Mononuclear cell (primary cell): ENCODE measurements around the gene UBE2O. TPM values are rescaled to one million over a fixed set of nuclear protein-coding genes. Genes with fewer than 3 reads are reported as not detected.
A peak's percentile ranks its signal among the peaks of the same experiment; 100 is the strongest.

Source experiments
- H3K27me3 ChIP-seq: 2 replicates; pipeline ENCODE4 v1.6.0; 2011; ENCODE audit warnings: low read length, control low read depth; ENCODE audit not compliant: insufficient read depth
- H3K4me1 ChIP-seq: 2 replicates; pipeline ENCODE4 v1.5.1; 2011; ENCODE audit warnings: mild to moderate bottlenecking, low read length, control low read depth; ENCODE audit not compliant: insufficient read depth
- H3K4me3 ChIP-seq: 2 replicates; pipeline ENCODE4 v1.5.1; 2011; ENCODE audit warnings: mild to moderate bottlenecking, low read length, moderate library complexity
- H3K9me3 ChIP-seq: 2 replicates; pipeline ENCODE4 v1.5.1; 2011; ENCODE audit warnings: low read depth, mild to moderate bottlenecking, control low read depth, low read length
- total RNA-seq: library from RNA; depleted of rRNA; stranded (reverse); fragments of >200 nt; gene quantifications from one replicate; pipeline ENCODE4 v1.2.3, GENCODE V29; 2012

Gene UBE2O
- total RNA-seq, 1 donor = 15.2 TPM

DNA sequence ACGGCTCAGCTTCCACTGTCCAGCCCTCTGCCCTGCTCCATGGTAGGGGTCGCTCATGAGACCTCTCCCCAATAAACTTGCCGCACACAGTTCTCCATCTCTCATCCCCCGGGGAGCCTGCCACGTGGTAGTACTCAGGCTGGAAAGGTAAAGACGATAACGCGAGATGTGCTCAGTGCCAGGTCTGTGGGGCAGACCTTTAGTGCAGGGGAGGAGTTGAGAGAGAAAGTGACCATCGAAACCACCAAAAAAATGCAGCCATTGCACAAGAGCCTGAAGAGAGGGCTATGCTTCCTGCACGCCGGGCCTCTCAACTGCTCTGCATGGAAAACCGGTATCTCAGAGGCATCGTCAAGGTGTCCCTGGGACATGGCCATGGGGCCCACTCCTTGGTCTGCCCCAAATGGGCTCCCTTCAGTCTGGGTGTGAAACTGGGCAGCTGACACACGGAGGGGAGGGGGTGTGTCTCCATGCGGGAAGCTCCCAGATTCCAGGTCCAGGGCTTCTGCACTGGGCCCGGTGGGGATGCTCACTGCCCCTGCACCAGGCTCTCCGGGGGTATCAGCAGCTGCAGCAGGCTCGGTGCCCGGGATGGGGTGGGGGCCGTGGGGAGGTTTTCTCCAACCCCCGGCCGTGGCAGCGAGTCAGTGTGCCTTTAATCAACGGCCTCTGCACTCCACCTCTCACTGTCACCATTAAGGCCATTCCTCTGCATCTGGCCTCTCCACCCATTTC lies 9.8 kb upstream of the UBE2O start:
- no peaks in the 10 kb centered on the region for H3K9me3 ChIP-seq
- no peak overlapping the region for H3K4me3 ChIP-seq
- no peaks in the 10 kb centered on the region for H3K27me3 ChIP-seq

DNA sequence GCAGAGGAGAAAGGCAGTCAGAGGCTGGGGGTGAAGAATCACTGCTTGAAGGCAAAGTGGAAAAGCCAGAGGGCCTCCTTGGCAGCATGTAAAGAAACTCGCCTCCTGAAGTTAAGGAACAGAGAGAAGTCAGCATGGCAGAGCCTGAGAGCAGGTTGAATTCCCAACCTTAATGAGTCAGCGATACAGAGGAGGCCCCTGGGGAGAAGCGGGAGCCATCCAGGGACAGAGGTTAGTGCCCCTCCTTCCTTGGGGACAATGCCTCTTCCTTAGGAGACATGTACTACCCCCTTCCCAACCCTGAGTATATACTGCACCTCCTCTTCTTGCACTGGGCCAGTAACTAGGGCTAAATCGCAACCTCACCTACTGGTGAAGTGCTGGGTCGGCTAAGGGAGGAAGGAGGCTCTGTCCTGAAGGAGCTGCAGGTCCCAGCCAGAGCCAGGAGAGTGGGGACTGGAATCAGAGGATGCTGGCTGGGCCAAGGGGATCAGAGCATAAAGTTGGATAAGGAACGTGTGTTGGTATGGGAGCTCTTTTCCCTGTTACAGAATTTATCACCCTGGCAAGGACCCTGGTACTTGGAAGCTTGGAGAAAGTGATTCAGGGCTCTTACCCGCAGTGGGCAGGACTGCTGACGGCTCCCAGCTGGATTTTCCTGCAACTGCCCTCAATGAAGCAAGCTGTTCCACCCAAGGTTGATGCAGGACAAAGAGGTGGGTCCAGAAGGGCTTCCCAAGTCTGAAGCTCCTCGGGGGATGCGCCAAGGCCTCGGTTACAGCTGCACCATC lies 9.0 kb upstream of the UBE2O start:
- no peaks in the 10 kb centered on the region for H3K27me3 ChIP-seq
- H3K4me3 ChIP-seq = no peak overlapping the region
- peaks cover 13% of the 10 kb centered on the region for H3K4me1 ChIP-seq
- H3K9me3 ChIP-seq = no peaks in the 10 kb centered on the region

More for the DNA sequence above, 9.8 kb upstream of the UBE2O start:
- H3K4me1 ChIP-seq = peaks cover 13% of the 10 kb centered on the region

DNA sequence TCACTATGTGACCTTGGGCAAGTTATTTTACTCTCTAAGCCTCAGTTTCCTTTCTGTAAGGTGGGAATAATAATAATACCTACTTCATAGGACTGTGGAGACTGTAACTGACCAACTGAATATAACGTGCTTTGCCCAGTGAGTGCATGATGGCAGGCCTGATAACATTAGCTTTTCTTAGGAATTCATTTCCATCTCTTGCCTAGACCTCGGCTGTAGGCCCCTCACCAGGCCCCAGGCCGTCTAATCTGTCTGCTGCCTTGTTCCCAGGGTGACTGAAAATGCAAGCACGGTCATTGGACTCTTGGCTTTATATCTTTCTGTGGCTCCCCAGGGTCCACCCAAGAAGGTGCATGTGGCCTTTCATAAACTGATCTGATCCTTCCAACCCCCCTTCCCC lies 6.7 kb upstream of the UBE2O start:
- Histone ChIP-seq H3K27me3 (no peaks in the 10 kb centered on the region), H3K4me1 (no peaks in the 10 kb centered on the region), H3K9me3 (no peaks in the 10 kb centered on the region), H3K4me3 (no peak overlapping the region)

DNA sequence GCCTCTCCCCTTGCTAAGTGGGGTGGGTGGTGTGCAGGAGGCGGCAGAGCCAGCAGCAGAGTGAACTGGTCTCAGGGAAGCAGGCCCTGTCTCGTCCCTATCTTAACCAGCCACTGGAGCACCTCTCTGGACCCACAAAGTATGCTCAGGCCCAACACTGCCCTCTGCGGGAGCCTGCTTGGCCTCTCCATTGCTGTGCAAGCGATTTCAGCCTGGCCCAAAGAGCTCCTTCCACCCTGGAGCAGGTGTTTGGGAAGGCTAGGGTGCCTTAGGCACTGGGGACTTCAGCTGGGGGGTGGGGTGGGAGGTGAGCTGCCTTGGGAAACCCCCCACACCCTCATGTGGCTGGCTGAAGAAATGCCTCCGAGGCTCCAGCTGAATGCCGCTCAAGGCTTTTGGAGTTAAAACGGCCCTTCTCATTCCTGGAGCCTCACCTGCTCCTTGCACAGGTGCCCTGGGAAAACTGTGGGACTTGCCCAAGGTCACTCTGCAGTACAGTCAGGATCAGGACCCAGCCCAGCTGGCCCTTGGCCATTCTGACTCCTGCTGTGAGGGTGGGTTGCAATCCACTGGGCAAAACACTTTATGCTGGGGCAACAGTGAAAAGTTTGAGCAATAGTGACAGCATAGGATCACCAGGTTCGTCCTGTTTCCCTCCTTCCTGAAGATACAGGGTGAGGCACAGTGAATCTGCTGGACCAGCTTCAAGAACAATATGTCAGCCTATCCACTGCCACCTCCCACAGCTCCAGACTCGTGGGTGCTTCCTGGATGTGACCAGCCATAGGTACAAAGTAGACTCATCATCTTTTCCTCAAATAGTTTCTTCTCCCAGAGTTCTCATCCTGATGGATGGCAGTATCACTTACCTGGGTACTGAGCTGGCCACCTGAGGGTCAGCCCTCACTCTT lies 5.9 kb upstream of the UBE2O start:
- no peaks in the 10 kb centered on the region for H3K27me3 ChIP-seq
- no peaks in the 10 kb centered on the region for H3K4me1 ChIP-seq
- H3K9me3 ChIP-seq = no peaks in the 10 kb centered on the region
- H3K4me3 ChIP-seq = no peak overlapping the region

DNA sequence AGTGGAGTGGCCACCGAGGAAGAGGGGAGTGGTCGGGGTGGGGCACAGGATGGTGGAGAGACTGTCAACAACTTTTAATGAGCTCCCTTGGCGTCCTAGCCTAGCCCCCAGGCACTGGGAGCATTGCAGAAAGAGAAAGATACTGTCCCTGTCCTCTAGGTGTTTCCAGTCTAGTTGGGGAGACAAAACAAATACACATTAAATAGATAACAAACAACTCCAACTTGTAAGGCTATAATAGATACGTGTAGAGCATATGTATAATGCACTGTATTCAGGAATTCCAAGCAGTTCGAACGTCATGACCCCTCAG lies 435 bp upstream of the UBE2O start:
- H3K4me1 ChIP-seq = peaks cover 18% of the 10 kb centered on the region
- no peaks in the 10 kb centered on the region for H3K9me3 ChIP-seq
- H3K27me3 ChIP-seq = no peaks in the 10 kb centered on the region
- peak overlapping the region; percentile 80 for H3K4me3 ChIP-seq

DNA sequence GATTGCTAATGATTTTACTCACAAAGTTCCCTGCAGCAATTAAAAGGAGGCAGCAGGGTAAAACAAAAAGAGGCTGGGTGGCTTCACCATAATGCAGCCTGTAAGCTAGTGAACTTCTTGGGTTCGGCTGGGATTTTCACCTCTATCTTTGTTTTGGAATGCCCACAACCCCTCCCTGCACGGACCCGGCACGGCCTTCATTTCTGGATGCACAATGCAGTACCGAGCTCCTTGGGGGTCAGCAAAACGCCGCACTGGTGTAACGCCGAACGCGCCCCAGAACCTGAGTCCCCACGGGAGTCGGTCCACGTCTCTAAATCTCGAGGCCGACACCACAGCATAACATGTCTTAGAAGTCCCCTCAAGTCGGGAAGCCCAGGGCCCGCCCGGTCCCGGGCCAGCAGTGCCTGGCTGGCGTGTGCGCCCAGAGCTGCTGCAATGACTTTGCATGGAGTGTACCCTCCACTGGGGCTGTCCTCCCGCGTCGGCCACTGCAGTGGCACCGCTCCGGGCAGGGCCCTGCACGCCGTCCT lies 759 bp downstream of the UBE2O start:
- no peaks in the 10 kb centered on the region for H3K9me3 ChIP-seq
- H3K4me1 ChIP-seq = peaks cover 19% of the 10 kb centered on the region
- peak overlapping the region; percentile 80 for H3K4me3 ChIP-seq
- H3K27me3 ChIP-seq = no peaks in the 10 kb centered on the region

DNA sequence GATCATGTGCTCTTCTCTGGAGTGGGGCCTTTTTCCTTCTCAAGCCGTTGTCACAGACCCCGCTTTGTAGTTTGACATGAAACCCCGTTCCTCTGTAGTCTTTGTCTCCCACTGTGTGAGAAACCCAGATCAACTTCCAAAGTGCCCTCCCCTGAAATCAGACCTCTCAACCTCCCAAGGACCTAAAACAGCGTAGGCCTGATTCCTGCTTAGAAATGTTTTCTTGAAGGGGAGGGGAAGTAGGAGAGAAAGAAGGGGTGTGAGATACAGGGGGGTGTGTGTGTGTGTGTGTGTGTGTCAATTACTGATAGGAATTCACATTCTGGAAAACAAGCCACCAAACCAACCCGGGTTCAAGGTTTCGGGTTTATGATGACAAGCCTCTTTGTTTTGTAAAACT lies 1.4 kb downstream of the UBE2O start:
- peaks cover 26% of the 10 kb centered on the region for H3K4me1 ChIP-seq
- H3K27me3 ChIP-seq = no peaks in the 10 kb centered on the region
- no peak overlapping the region for H3K4me3 ChIP-seq
- no peaks in the 10 kb centered on the region for H3K9me3 ChIP-seq

DNA sequence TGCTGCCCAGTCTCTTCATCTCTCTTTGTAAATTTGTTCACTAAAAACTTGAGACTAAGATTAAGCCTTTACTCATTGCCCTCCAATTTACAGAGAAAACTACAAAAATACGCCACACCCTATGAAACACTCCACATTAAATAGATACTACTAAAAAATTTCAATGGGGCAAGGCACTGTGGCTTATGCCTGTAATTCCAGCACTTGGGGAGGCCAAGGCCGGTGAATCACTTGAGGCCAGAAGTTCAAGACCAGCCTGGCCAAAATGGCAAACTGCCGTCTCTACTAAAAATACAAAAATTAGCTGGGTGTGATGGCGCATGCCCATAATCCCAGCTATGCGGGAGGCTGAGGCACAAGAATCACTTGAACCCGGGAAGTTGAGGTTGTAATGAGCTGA lies 3.8 kb downstream of the UBE2O start:
- Histone ChIP-seq H3K4me1 (peaks cover 40% of the 10 kb centered on the region), H3K27me3 (no peaks in the 10 kb centered on the region), H3K9me3 (no peaks in the 10 kb centered on the region), H3K4me3 (no peak overlapping the region)

DNA sequence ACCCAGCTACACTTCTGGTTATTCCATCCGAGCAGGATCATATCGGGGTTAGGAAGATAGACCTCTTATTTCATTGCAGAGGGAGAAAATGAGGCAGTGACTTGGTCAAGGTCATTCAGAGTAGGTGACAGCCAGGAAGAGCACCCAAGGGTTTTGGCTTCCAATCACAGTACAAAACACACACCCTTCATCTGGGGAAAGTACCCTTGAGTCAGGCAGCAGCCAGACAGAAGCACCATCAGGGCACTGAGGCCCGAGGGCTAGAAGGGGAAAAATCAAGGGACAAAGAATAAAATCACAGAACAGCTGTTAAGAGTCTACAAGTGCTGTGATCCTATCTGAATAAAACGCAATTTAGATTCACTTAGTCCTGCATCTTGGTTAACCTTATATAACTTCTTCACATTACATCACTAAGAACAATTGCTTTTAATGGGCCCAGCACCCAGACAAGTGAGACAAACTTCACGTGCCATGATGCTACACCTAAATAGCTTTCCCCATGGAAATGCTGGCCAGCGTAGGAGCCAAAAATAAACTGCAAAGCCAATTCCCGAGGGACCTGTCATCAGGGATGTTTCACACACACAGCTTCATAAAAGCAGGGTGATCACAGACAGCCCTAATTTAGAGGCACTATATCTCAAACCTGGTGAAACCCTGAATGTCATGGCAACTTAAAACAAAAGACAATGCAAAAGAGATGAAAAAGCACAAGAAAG lies 4.9 kb downstream of the UBE2O start:
- Histone ChIP-seq H3K9me3 (no peaks in the 10 kb centered on the region), H3K4me1 (peaks cover 42% of the 10 kb centered on the region), H3K27me3 (no peaks in the 10 kb centered on the region), H3K4me3 (no peak overlapping the region)

DNA sequence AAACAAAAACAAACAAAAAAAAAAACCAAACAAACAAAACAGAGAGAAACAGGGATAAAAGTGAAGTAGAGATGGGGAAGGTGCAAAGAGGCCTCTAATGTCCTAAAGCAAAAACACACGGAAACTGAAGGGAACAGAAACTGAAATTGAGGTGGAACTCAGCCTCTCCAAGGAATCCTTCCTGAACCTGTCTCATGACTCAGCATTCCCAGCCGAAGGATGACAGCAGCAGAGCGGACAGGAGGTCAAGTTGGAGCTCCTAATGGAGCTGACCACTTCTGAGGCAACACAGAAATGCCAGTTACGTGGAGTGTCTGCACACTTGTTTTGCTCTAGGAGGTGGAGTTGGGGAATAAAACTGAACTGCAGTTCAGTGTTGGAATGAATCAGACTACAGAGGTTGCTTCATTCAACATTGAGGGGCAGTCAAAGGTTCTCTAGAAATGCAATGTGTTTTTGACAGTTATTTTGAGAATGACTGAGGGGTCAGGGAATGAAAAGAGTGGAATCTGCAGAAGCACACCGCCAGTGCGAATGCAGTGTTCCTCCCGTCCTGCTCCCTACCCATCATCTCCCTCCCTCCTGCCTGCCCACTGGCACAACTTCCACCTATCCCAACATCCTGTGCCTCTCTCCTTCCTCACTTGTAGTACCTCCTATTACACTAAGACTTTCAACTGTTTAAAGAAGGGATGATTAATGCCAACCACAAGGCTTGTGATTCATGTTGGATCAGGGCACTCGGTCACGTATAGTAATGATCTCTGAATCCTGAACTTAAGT lies 6.3 kb downstream of the UBE2O start:
- H3K4me1 ChIP-seq = peaks cover 45% of the 10 kb centered on the region
- no peaks in the 10 kb centered on the region for H3K27me3 ChIP-seq
- no peaks in the 10 kb centered on the region for H3K9me3 ChIP-seq
- H3K4me3 ChIP-seq = no peak overlapping the region

DNA sequence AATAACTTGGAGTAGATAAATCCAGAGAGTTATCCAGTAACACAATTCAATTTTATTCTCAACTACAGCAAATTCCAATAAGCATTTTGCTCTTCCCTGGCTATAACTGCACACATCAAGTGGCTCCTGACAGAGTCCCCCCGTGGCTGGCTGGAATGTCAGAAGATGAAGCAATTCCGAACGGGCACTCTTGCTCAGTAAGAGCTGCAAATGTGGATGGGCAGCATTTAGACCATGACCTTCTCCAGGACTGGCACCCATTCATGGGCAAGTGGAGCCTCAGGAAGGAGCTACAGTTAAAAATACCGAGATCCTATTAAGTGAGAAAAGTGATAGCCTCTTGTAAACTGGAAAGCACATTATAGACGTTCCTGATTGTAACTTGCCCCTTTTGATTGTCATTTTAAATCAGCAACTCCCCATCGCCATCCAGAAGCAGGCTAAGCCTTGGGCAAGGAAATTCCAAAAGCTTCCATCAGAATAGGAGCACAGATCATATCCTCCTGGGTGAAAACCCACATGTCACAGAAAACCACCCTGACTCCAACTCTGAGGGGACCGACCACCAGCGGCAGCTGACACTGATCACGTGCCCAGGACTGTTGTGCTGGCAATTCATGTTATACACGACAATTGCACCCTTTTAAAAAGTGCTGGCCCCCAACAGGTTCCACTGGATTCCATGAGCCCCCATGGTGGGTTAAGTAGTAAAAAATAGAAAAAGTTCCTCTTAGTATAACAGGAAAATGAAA lies 7.1 kb downstream of the UBE2O start:
- Histone ChIP-seq H3K4me1 (peaks cover 44% of the 10 kb centered on the region), H3K9me3 (no peaks in the 10 kb centered on the region), H3K27me3 (no peaks in the 10 kb centered on the region), H3K4me3 (no peak overlapping the region)

DNA sequence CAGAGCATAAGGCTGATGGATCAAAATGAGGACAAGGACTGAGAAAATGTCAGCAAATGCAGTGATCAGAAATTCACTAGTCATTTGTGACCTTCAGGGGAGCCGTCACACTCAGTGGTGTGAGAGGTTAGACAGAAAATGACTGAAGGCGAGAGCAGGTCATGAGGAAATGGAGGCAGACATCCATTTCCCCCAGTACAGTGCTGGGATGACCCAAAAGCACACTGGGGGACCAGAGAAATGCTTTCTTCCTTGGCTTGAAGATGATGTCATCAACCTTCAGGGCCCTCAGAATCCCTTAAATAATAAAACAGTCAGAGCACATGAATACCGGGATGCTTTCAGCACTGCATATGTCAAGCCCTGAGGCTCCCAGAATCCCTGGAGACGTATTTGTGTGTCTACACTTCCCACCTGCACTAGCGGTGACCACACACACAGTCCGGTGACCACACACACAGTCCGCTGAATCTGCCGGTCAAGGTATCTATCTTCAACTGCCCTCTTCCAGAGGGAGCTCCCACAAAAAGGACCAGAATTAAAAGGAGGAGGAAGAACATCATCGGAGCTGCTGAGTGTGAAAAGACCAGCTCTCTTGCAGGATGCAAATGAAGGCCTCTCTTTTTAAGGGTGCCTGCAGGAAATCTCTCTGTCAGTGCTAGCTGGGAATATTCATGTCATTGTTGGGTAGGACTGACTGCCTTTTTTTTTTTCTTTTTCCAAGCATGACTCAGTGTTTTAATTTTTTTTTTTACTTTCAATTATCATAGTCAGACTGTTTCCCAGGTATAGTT lies 8.2 kb downstream of the UBE2O start:
- Histone ChIP-seq H3K27me3 (no peaks in the 10 kb centered on the region), H3K4me1 (peaks cover 43% of the 10 kb centered on the region), H3K9me3 (no peaks in the 10 kb centered on the region), H3K4me3 (no peak overlapping the region)
